Motor neuron (in vitro differentiated cells): ENCODE data around the gene TNRC6A. TPM values are rescaled to one million over a fixed set of nuclear protein-coding genes. Genes with fewer than 3 reads are reported as not detected.

Experiments
- ATAC-seq, 8 experiments: fragments of 200-7000 bp; cut with Tn5 transposase; replicated peaks in 6 of 8; 2 replicates each; pipeline ENCODE4 v1.8.0; 2021; ENCODE audit warnings: mild to moderate bottlenecking in 8 of 8, moderate library complexity in 8 of 8
- H3K27ac ChIP-seq, 2 donors: fragments of 250-450 bp; sonication (Bioruptor Pico); 2 replicates each; pipeline ENCODE4 v1.9.0; 2021; ENCODE audit warnings: antibody characterized with exemption in 2 of 2, mild to moderate bottlenecking in 2 of 2, moderate library complexity in 1 of 2
- H3K4me1 ChIP-seq, 2 donors: fragments of 250-450 bp; sonication (Bioruptor Pico); replicated peaks in 1 of 2; 2 replicates each; pipeline ENCODE4 v1.6.1; 2021; ENCODE audit warnings: antibody characterized with exemption in 2 of 2, mild to moderate bottlenecking in 2 of 2, moderate library complexity in 1 of 2
- H3K4me3 ChIP-seq, 5 donors: fragments of 250-450 bp; sonication (Bioruptor Pico); 2 replicates each; pipeline ENCODE4 v1.9.0; 2021; ENCODE audit warnings: antibody characterized with exemption in 5 of 5, mild to moderate bottlenecking in 5 of 5, moderate library complexity in 4 of 5
- WGBS, 10 experiments: fragments of 450-650 bp; shearing (Covaris generic); methylation state at CpG; one replicate each; pipeline ENCODE4 v1.0.0; 2022; 5-methylcytosine and 5-hydroxymethylcytosine counted together
- in situ Hi-C, 9 experiments: fragments of 400-800 bp; cut with MboI; loops; one replicate each; pipeline ENCODE4 v1.15.0; 2021; ENCODE audit warnings: low sequenced_read_pairs in 9 of 9, low pct_unique_long_range_greater_than_20kb in 2 of 9; ENCODE audit not compliant: unreplicated experiment in 9 of 9
- total RNA-seq, 8 experiments: library from RNA; unstranded; fragments of 300-600 nt; gene quantifications; 2 replicates each; pipeline versions ENCODE4 v1.2.3 to v1.2.4, GENCODE V29; 2022

TNRC6A gene
- total RNA-seq, 8 experiments from 2014 or later, result 40.9 to 84.7 (median 55.3) TPM

GRCh38 chr16:24845726-24846547, 116.5 kb downstream of the TNRC6A start, which contains the start of gene SLC5A11:
SLC5A11 (plus strand) TSS chr16:24845963; CDS start chr16:24858644, 12,681 bp downstream.
- H3K4me3 ChIP-seq, result no peak within 1 kb of the TSS
- no peak within 1 kb of the TSS for H3K27ac ChIP-seq
- H3K4me1 ChIP-seq, result no peaks in the 10 kb centered on the region
- ATAC-seq, result no peak
- in situ Hi-C loops, result no loop called here
- WGBS, 10 experiments, result 50 to 90% (median 70%) methylated on average over 1 to 10 of the region's 21 CpGs; no CpG with 5 or more reads in 4 of the 10 experiments

- Histone ChIP-seq H3K27ac (no peak overlapping the region), H3K4me3 (no peak overlapping the region), H3K4me1 (no peaks in the 10 kb centered on the region)
- ATAC-seq, result no peak
- WGBS, 10 experiments, result 44 to 71% (median 62%) methylated on average over 1 to 6 of the region's 8 CpGs; no CpG with 5 or more reads in 1 of the 10 experiments
- in situ Hi-C loops, result no loop called here
These were observed 117.3 kb downstream of the TNRC6A start for GRCh38 chr16:24846548-24847357.

GRCh38 chr16:24847358-24847664, 117.9 kb downstream of the TNRC6A start:
- Histone ChIP-seq H3K4me1 (no peaks in the 10 kb centered on the region), H3K4me3 (no peak overlapping the region), H3K27ac (no peak overlapping the region)
- in situ Hi-C loops, result no loop called here
- WGBS, 10 experiments, result 29 to 80% (median 72%) methylated on average over 1 to 3 of the region's 3 CpGs; no CpG with 5 or more reads in 1 of the 10 experiments
- no peak for ATAC-seq

DNA sequence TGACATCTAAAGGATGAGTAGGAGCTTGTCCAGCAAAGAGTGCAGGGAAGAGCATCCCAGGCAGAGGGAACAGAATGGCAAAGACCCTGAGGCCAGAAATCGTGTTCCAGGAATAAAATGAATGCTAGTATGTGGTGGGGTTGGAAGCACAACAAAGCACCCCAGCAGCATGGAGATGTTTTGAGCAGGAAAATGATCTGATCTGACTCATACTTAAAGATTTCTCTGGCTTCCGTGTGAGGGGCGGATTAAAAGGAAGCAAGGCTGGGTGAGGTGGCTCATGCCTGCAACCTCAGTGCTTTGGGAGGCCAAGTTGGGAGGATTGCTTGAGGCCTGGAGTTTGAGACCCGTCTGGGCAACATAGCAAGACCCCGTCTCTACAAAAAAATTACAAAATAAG, 118.6 kb downstream of the TNRC6A start:
- in situ Hi-C loops, result no loop called here
- H3K27ac ChIP-seq, result no peak overlapping the region
- WGBS, 10 experiments, result 0 to 94% (median 50%) methylated on average over 1 to 3 of the region's 5 CpGs; no CpG with 5 or more reads in 4 of the 10 experiments
- H3K4me3 ChIP-seq, result no peak overlapping the region
- ATAC-seq, result peak in 2 of 8 experiments; percentile 23 to 35
- no peaks in the 10 kb centered on the region for H3K4me1 ChIP-seq

DNA sequence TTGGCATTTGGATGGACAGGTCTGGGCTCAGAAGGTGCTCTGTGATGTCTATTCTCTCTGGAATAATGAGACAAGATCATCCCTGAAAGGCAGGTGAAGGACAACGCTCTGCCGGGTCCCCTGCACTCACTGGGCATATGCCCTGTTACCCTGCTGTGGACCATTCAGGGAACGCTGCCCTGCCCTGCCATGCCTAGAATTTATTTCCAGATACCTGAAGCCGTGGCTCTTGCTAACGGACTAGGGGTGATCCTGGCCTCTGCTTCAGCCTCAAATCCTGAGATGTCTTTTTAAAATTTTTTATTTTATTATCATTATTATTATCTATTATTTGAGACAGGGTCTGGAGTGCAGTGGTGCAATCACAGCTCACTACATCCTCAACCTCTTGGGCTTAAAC, 120.2 kb downstream of the TNRC6A start:
- Histone ChIP-seq H3K27ac (no peak overlapping the region), H3K4me3 (no peak overlapping the region), H3K4me1 (no peaks in the 10 kb centered on the region)
- 79 to 100% (median 90%) methylated on average over 1 to 3 of the region's 5 CpGs; no CpG with 5 or more reads in 7 of the 10 experiments for WGBS, 10 experiments
- in situ Hi-C loops, result no loop called here
- ATAC-seq, result no peak

DNA sequence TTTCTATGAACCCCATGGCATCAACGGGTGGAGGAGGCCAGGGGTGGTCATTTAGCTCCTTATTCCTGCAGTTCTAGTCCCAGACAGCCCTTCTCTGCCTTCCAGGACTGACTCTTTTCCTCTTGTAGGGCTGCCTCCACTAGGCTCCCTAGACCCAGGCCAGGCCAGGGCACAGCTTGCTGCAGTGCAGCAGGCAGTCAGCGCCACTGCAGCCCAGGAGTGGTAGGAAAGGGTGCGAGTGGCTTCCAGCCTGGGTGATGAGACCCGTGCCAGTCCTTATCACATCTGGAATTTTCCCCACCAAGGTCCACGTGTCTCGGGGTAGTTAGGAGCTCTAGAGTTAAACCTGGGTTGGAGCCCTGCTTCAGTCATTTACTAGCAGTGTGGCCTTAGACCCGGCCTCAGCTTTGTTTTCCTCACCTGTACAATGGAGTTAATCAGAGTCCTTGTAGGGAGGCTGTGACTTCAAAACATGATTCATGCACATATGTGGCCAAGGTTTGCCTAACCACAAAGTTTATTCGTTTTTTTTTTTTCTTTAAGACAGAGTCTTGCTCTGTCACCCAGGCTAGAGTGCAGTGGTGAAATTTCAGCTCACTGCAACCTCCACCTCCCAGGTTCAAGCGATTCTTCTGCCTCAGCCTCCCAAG, 121.0 kb downstream of the TNRC6A start:
- ATAC-seq, result peak in 2 of 8 experiments; percentile 68 to 75
- Histone ChIP-seq H3K4me1 (no peaks in the 10 kb centered on the region), H3K27ac (no peak overlapping the region), H3K4me3 (no peak overlapping the region)
- in situ Hi-C loops, result no loop called here
- 21 to 100% (median 75%) methylated on average over 1 to 4 of the region's 9 CpGs; no CpG with 5 or more reads in 2 of the 10 experiments for WGBS, 10 experiments

GRCh38 chr16:24851700-24852099, 122.2 kb downstream of the TNRC6A start:
- Histone ChIP-seq H3K4me1 (no peaks in the 10 kb centered on the region), H3K27ac (no peak overlapping the region), H3K4me3 (no peak overlapping the region)
- in situ Hi-C loops, result no loop called here
- no peak for ATAC-seq
- 35 to 80% (median 64%) methylated on average over 2 to 8 of the region's 8 CpGs; no CpG with 5 or more reads in 1 of the 10 experiments for WGBS, 10 experiments

GRCh38 chr16:24852281-24852721, 122.8 kb downstream of the TNRC6A start:
- no peak overlapping the region for H3K4me3 ChIP-seq
- WGBS, 10 experiments, result 38 to 64% (median 60%) methylated on average over 1 to 7 of the region's 8 CpGs; no CpG with 5 or more reads in 4 of the 10 experiments
- ATAC-seq, result no peak
- in situ Hi-C loops, result no loop called here
- H3K4me1 ChIP-seq, result no peaks in the 10 kb centered on the region
- H3K27ac ChIP-seq, result no peak overlapping the region

GRCh38 chr16:24853169-24853824, 123.8 kb downstream of the TNRC6A start:
- ATAC-seq, result no peak
- in situ Hi-C loops, result no loop called here
- WGBS, 10 experiments, result 70 to 100% (median 90%) methylated on average over 1 to 5 of the region's 8 CpGs; no CpG with 5 or more reads in 4 of the 10 experiments
- Histone ChIP-seq H3K4me1 (no peaks in the 10 kb centered on the region), H3K27ac (no peak overlapping the region), H3K4me3 (no peak overlapping the region)

- in situ Hi-C loops, result no loop called here
- Histone ChIP-seq H3K4me3 (no peak overlapping the region), H3K27ac (no peak overlapping the region), H3K4me1 (no peaks in the 10 kb centered on the region)
- peak; percentile 40 to 85 (median 76) for ATAC-seq
- 20 to 80% (median 49%) methylated on average over 2 to 3 of the region's 18 CpGs; no CpG with 5 or more reads in 6 of the 10 experiments for WGBS, 10 experiments
These were observed 124.4 kb downstream of the TNRC6A start for GRCh38 chr16:24853830-24854229.

- Histone ChIP-seq H3K27ac (no peak overlapping the region), H3K4me3 (no peak overlapping the region), H3K4me1 (no peaks in the 10 kb centered on the region)
- no peak for ATAC-seq
- in situ Hi-C loops, result no loop called here
These were observed 125.2 kb downstream of the TNRC6A start for GRCh38 chr16:24854607-24855171.

DNA sequence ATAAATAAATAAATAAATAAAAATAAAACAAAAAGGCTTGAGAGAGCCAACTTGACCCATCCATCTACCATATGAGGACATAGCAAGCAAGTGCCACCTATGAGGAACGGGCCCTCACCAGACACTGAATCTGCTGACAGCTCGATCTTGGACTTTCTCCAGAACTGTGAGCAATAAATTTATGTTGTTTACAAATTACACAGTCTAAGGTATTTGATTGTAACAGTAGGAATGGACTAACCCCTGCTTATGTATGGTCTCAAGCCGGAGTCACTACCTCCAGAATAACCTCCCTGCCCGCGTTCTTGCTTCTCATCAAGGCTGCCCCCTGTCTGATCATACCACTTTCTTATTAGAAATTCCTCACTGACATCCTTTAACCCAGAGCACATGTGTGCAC, 126.2 kb downstream of the TNRC6A start:
- ATAC-seq, result no peak
- Histone ChIP-seq H3K27ac (no peak overlapping the region), H3K4me3 (no peak overlapping the region), H3K4me1 (no peaks in the 10 kb centered on the region)
- WGBS, 10 experiments, result 29 to 83% (median 74%) methylated on average over 1 to 4 of the region's 5 CpGs; no CpG with 5 or more reads in 2 of the 10 experiments
- in situ Hi-C loops, result no loop called here
